ENCODE data around the gene WIPI1.

WIPI1 gene

GRCh38 chr17:68489919-68490318 is 32.6 kb upstream of the WIPI1 start:
- Histone ChIP-seq H3K9me3 (ENCODE audit: control insufficient read depth in 5 of 5, low read length in 5 of 5) (no peaks in the 10 kb centered on the region), H3K27me3 (ENCODE audit: control insufficient read depth in 5 of 5, insufficient read depth in 4 of 5, low read length in 5 of 5) (no peaks in the 10 kb centered on the region), H3K4me1 (ENCODE audit: control insufficient read depth in 5 of 5, insufficient read depth in 5 of 5, low read length in 5 of 5) (peaks cover 4 to 48% (median 39%) of the 10 kb centered on the region in 5 donors), H3K9ac (ENCODE audit: low read length in 5 of 5) (no peak overlapping the region), H3K4me3 (ENCODE audit: low read depth in 1 of 5, low read length in 5 of 5) (no peak overlapping the region), H3K27ac (ENCODE audit: low read depth, low read length) (peak overlapping the region; percentile 25), H3K36me3 (ENCODE audit: control insufficient read depth in 5 of 5, insufficient read depth in 5 of 5, low read length in 5 of 5) (no peaks in the 10 kb centered on the region)

GRCh38 chr17:68484458-68484857 is 27.2 kb upstream of the WIPI1 start:
- Histone ChIP-seq H3K4me3 (ENCODE audit: low read depth in 1 of 5, low read length in 5 of 5) (no peak overlapping the region), H3K27ac (ENCODE audit: low read depth, low read length) (no peak overlapping the region), H3K9me3 (ENCODE audit: control insufficient read depth in 5 of 5, low read length in 5 of 5) (peaks cover 0 to 2% (median 0%) of the 10 kb centered on the region in 5 donors), H3K36me3 (ENCODE audit: control insufficient read depth in 5 of 5, insufficient read depth in 5 of 5, low read length in 5 of 5) (no peaks in the 10 kb centered on the region), H3K9ac (ENCODE audit: low read length in 5 of 5) (no peak overlapping the region), H3K27me3 (ENCODE audit: control insufficient read depth in 5 of 5, insufficient read depth in 4 of 5, low read length in 5 of 5) (no peaks in the 10 kb centered on the region), H3K4me1 (ENCODE audit: control insufficient read depth in 5 of 5, insufficient read depth in 5 of 5, low read length in 5 of 5) (peaks cover 0 to 8% (median 6%) of the 10 kb centered on the region in 5 donors)

- Histone ChIP-seq H3K27ac (ENCODE audit: low read depth, low read length) (no peak overlapping the region), H3K4me3 (ENCODE audit: low read depth in 1 of 5, low read length in 5 of 5) (no peak overlapping the region), H3K4me1 (ENCODE audit: control insufficient read depth in 5 of 5, insufficient read depth in 5 of 5, low read length in 5 of 5) (peaks cover 0 to 8% (median 5%) of the 10 kb centered on the region in 5 donors), H3K27me3 (ENCODE audit: control insufficient read depth in 5 of 5, insufficient read depth in 4 of 5, low read length in 5 of 5) (no peaks in the 10 kb centered on the region), H3K36me3 (ENCODE audit: control insufficient read depth in 5 of 5, insufficient read depth in 5 of 5, low read length in 5 of 5) (no peaks in the 10 kb centered on the region), H3K9ac (ENCODE audit: low read length in 5 of 5) (no peak overlapping the region), H3K9me3 (ENCODE audit: control insufficient read depth in 5 of 5, low read length in 5 of 5) (peaks cover 0 to 2% (median 0%) of the 10 kb centered on the region in 5 donors)
Observed at GRCh38 chr17:68482576-68483041, 25.3 kb upstream of the WIPI1 start.

GRCh38 chr17:68480885-68481284 is 23.6 kb upstream of the WIPI1 start:
- peaks cover 0 to 8% (median 3%) of the 10 kb centered on the region in 5 donors for H3K4me1 ChIP-seq (ENCODE audit: control insufficient read depth in 5 of 5, insufficient read depth in 5 of 5, low read length in 5 of 5)

GRCh38 chr17:68470961-68471360 is 13.7 kb upstream of the WIPI1 start:
- H3K27ac ChIP-seq (ENCODE audit: low read depth, low read length): no peak overlapping the region
- H3K9ac ChIP-seq (ENCODE audit: low read length in 5 of 5): no peak overlapping the region
- H3K27me3 ChIP-seq (ENCODE audit: control insufficient read depth in 5 of 5, insufficient read depth in 4 of 5, low read length in 5 of 5): no peaks in the 10 kb centered on the region
- no peaks in the 10 kb centered on the region for H3K36me3 ChIP-seq (ENCODE audit: control insufficient read depth in 5 of 5, insufficient read depth in 5 of 5, low read length in 5 of 5)
- no peak overlapping the region for H3K4me3 ChIP-seq (ENCODE audit: low read depth in 1 of 5, low read length in 5 of 5)
- no peaks in the 10 kb centered on the region for H3K9me3 ChIP-seq (ENCODE audit: control insufficient read depth in 5 of 5, low read length in 5 of 5)
- peaks cover 0 to 4% (median 1%) of the 10 kb centered on the region in 5 donors for H3K4me1 ChIP-seq (ENCODE audit: control insufficient read depth in 5 of 5, insufficient read depth in 5 of 5, low read length in 5 of 5)

More at GRCh38 chr17:68480885-68481284, 23.6 kb upstream of the WIPI1 start:
- Histone ChIP-seq H3K9ac (ENCODE audit: low read length in 5 of 5) (no peak overlapping the region), H3K9me3 (ENCODE audit: control insufficient read depth in 5 of 5, low read length in 5 of 5) (peaks cover 0 to 2% (median 0%) of the 10 kb centered on the region in 5 donors), H3K4me3 (ENCODE audit: low read depth in 1 of 5, low read length in 5 of 5) (no peak overlapping the region), H3K27ac (ENCODE audit: low read depth, low read length) (no peak overlapping the region), H3K36me3 (ENCODE audit: control insufficient read depth in 5 of 5, insufficient read depth in 5 of 5, low read length in 5 of 5) (no peaks in the 10 kb centered on the region), H3K27me3 (ENCODE audit: control insufficient read depth in 5 of 5, insufficient read depth in 4 of 5, low read length in 5 of 5) (no peaks in the 10 kb centered on the region)

- no peaks in the 10 kb centered on the region for H3K36me3 ChIP-seq (ENCODE audit: control insufficient read depth in 5 of 5, insufficient read depth in 5 of 5, low read length in 5 of 5)
- H3K4me1 ChIP-seq (ENCODE audit: control insufficient read depth in 5 of 5, insufficient read depth in 5 of 5, low read length in 5 of 5): peaks cover 0 to 6% (median 0%) of the 10 kb centered on the region in 5 donors
- H3K9ac ChIP-seq (ENCODE audit: low read length in 5 of 5): no peak overlapping the region
- no peak overlapping the region for H3K4me3 ChIP-seq (ENCODE audit: low read depth in 1 of 5, low read length in 5 of 5)
- no peaks in the 10 kb centered on the region for H3K9me3 ChIP-seq (ENCODE audit: control insufficient read depth in 5 of 5, low read length in 5 of 5)
- no peaks in the 10 kb centered on the region for H3K27me3 ChIP-seq (ENCODE audit: control insufficient read depth in 5 of 5, insufficient read depth in 4 of 5, low read length in 5 of 5)
- H3K27ac ChIP-seq (ENCODE audit: low read depth, low read length): no peak overlapping the region
Observed at GRCh38 chr17:68468788-68469187, 11.5 kb upstream of the WIPI1 start.

GRCh38 chr17:68468334-68468733 is 11.0 kb upstream of the WIPI1 start:
- peaks cover 0 to 6% (median 0%) of the 10 kb centered on the region in 5 donors for H3K4me1 ChIP-seq (ENCODE audit: control insufficient read depth in 5 of 5, insufficient read depth in 5 of 5, low read length in 5 of 5)
- no peaks in the 10 kb centered on the region for H3K36me3 ChIP-seq (ENCODE audit: control insufficient read depth in 5 of 5, insufficient read depth in 5 of 5, low read length in 5 of 5)
- no peaks in the 10 kb centered on the region for H3K27me3 ChIP-seq (ENCODE audit: control insufficient read depth in 5 of 5, insufficient read depth in 4 of 5, low read length in 5 of 5)
- no peak overlapping the region for H3K9ac ChIP-seq (ENCODE audit: low read length in 5 of 5)
- H3K9me3 ChIP-seq (ENCODE audit: control insufficient read depth in 5 of 5, low read length in 5 of 5): no peaks in the 10 kb centered on the region
- no peak overlapping the region for H3K4me3 ChIP-seq (ENCODE audit: low read depth in 1 of 5, low read length in 5 of 5)
- no peak overlapping the region for H3K27ac ChIP-seq (ENCODE audit: low read depth, low read length)

- Histone ChIP-seq H3K9ac (ENCODE audit: low read length in 5 of 5) (no peak overlapping the region), H3K27ac (ENCODE audit: low read depth, low read length) (no peak overlapping the region)
Observed at GRCh38 chr17:68463211-68464019, 6.1 kb upstream of the WIPI1 start.

GRCh38 chr17:68462381-68463210 is 5.3 kb upstream of the WIPI1 start:
- Histone ChIP-seq H3K9me3 (ENCODE audit: control insufficient read depth in 5 of 5, low read length in 5 of 5) (no peaks in the 10 kb centered on the region), H3K4me3 (ENCODE audit: low read depth in 1 of 5, low read length in 5 of 5) (peak overlapping the region in 2 of 5 donors; percentile 11 to 12), H3K4me1 (ENCODE audit: control insufficient read depth in 5 of 5, insufficient read depth in 5 of 5, low read length in 5 of 5) (peaks cover 0 to 32% (median 27%) of the 10 kb centered on the region in 5 donors), H3K27me3 (ENCODE audit: control insufficient read depth in 5 of 5, insufficient read depth in 4 of 5, low read length in 5 of 5) (no peaks in the 10 kb centered on the region), H3K36me3 (ENCODE audit: control insufficient read depth in 5 of 5, insufficient read depth in 5 of 5, low read length in 5 of 5) (no peaks in the 10 kb centered on the region), H3K27ac (ENCODE audit: low read depth, low read length) (no peak overlapping the region), H3K9ac (ENCODE audit: low read length in 5 of 5) (no peak overlapping the region)

More at GRCh38 chr17:68463211-68464019, 6.1 kb upstream of the WIPI1 start:
- Histone ChIP-seq H3K36me3 (ENCODE audit: control insufficient read depth in 5 of 5, insufficient read depth in 5 of 5, low read length in 5 of 5) (no peaks in the 10 kb centered on the region), H3K9me3 (ENCODE audit: control insufficient read depth in 5 of 5, low read length in 5 of 5) (no peaks in the 10 kb centered on the region), H3K4me3 (ENCODE audit: low read depth in 1 of 5, low read length in 5 of 5) (no peak overlapping the region), H3K4me1 (ENCODE audit: control insufficient read depth in 5 of 5, insufficient read depth in 5 of 5, low read length in 5 of 5) (peaks cover 0 to 26% (median 21%) of the 10 kb centered on the region in 5 donors), H3K27me3 (ENCODE audit: control insufficient read depth in 5 of 5, insufficient read depth in 4 of 5, low read length in 5 of 5) (no peaks in the 10 kb centered on the region)

- Histone ChIP-seq H3K4me3 (ENCODE audit: low read depth in 1 of 5, low read length in 5 of 5) (no peak overlapping the region), H3K4me1 (ENCODE audit: control insufficient read depth in 5 of 5, insufficient read depth in 5 of 5, low read length in 5 of 5) (peaks cover 1 to 35% (median 32%) of the 10 kb centered on the region in 5 donors), H3K27me3 (ENCODE audit: control insufficient read depth in 5 of 5, insufficient read depth in 4 of 5, low read length in 5 of 5) (no peaks in the 10 kb centered on the region), H3K27ac (ENCODE audit: low read depth, low read length) (peak overlapping the region; percentile 66), H3K9me3 (ENCODE audit: control insufficient read depth in 5 of 5, low read length in 5 of 5) (no peaks in the 10 kb centered on the region), H3K36me3 (ENCODE audit: control insufficient read depth in 5 of 5, insufficient read depth in 5 of 5, low read length in 5 of 5) (no peaks in the 10 kb centered on the region), H3K9ac (ENCODE audit: low read length in 5 of 5) (no peak overlapping the region)
Observed at GRCh38 chr17:68461589-68461988, 4.3 kb upstream of the WIPI1 start.
